Measurements from ENCODE around the gene LRMDA.

The LRMDA gene

GRCh38 chr10:75402486-75403143, 28.8 kb upstream of the LRMDA start:
- peak in 1 of 2 experiments; percentile 67 for DNase-seq

GRCh38 chr10:75403144-75403938, 28.1 kb upstream of the LRMDA start:
- peak in 1 of 2 experiments; percentile 18 for DNase-seq

- no peak for DNase-seq
Observed at GRCh38 chr10:75403939-75404814, 27.2 kb upstream of the LRMDA start.

GRCh38 chr10:75404815-75405597, 26.4 kb upstream of the LRMDA start:
- no peak for DNase-seq

GRCh38 chr10:75405598-75406461, 25.6 kb upstream of the LRMDA start:
- DNase-seq: no peak

GRCh38 chr10:75406462-75407223, 24.8 kb upstream of the LRMDA start:
- no peak for DNase-seq

GRCh38 chr10:75407224-75407712, 24.2 kb upstream of the LRMDA start:
- no peak for DNase-seq

- no peak for DNase-seq
Observed at GRCh38 chr10:75407713-75408508, 23.5 kb upstream of the LRMDA start.

GRCh38 chr10:75408509-75408875, 22.9 kb upstream of the LRMDA start:
- no peak for DNase-seq

GRCh38 chr10:75408911-75409885, 22.2 kb upstream of the LRMDA start:
- DNase-seq: peak; percentile 4 to 60

- no peak for DNase-seq
Observed at GRCh38 chr10:75410132-75411005, 21.1 kb upstream of the LRMDA start.

GRCh38 chr10:75414527-75414926, 16.9 kb upstream of the LRMDA start:
- DNase-seq: no peak

- DNase-seq: no peak
Observed at GRCh38 chr10:75417522-75417927, 13.9 kb upstream of the LRMDA start.

GRCh38 chr10:75418293-75418692, 13.1 kb upstream of the LRMDA start:
- no peak for DNase-seq

GRCh38 chr10:75418712-75419111, 12.7 kb upstream of the LRMDA start:
- no peak for DNase-seq

GRCh38 chr10:75422913-75423312, 8.5 kb upstream of the LRMDA start:
- no peak for DNase-seq

GRCh38 chr10:75424571-75424970, 6.9 kb upstream of the LRMDA start:
- DNase-seq: no peak

Data from NCI-H446 (cell line).